ENCODE measurements around the gene AASDHPPT.

DNA sequence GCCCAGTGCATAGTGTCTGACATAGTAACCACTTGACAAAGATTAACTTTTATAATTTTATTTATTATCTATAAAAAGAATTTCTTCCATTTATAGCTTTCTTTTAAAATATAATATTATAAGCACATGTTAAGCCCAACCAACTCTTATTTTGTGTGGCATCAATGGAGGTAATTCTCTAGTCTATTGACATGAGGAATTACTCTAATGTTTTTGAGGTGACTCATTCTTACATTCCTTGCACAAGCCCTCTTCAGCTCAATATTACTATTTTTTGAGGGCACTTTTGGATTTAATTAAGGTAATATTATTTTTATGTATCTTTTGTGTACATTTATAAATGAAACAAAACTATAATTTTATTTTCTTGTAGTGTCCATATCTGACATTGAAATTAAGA lies 59.6 kb downstream of the AASDHPPT start:
- TF ChIP-seq, protein P1, sequence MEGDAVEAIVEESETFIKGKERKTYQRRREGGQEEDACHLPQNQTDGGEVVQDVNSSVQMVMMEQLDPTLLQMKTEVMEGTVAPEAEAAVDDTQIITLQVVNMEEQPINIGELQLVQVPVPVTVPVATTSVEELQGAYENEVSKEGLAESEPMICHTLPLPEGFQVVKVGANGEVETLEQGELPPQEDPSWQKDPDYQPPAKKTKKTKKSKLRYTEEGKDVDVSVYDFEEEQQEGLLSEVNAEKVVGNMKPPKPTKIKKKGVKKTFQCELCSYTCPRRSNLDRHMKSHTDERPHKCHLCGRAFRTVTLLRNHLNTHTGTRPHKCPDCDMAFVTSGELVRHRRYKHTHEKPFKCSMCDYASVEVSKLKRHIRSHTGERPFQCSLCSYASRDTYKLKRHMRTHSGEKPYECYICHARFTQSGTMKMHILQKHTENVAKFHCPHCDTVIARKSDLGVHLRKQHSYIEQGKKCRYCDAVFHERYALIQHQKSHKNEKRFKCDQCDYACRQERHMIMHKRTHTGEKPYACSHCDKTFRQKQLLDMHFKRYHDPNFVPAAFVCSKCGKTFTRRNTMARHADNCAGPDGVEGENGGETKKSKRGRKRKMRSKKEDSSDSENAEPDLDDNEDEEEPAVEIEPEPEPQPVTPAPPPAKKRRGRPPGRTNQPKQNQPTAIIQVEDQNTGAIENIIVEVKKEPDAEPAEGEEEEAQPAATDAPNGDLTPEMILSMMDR (IDR thresholded peaks at IDR 0.05; ENCODE audit: poor library complexity): no peak
- no peak for TF ChIP-seq EZH2 (IDR thresholded peaks at IDR 0.05; ENCODE audit: borderline replicate concordance)
- TF ChIP-seq EZH2phosphoT487 (IDR thresholded peaks at IDR 0.05; ENCODE audit: low read depth, severe bottlenecking, unreplicated experiment): no peak

All from hepatocyte (in vitro differentiated cells).